Measurements from ENCODE around the gene HRAS.

Gene HRAS

DNA sequence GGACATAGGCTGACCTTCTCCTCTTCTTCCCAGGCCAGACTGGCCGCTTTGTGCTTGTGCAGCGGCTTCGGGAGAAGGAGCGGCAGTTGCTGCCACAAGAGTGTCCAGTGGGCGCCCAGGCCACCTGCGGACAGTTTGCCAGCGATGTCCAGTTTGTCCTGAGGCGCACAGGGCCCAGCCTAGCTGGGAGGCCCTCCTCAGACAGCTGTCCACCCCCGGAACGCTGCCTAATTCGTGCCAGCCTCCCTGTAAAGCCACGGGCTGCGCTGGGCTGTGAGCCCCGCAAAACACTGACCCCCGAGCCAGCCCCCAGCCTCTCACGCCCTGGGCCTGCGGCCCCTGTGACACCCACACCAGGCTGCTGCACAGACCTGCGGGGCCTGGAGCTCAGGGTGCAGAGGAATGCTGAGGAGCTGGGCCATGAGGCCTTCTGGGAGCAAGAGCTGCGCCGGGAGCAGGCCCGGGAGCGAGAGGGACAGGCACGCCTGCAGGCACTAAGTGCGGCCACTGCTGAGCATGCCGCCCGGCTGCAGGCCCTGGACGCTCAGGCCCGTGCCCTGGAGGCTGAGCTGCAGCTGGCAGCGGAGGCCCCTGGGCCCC, 26.8 kb upstream of the HRAS start:
- no peak for TF ChIP-seq EZH2phosphoT487 (IDR thresholded peaks at IDR 0.05; ENCODE audit: borderline replicate concordance, low read length)
- no peak for TF ChIP-seq CTCF (IDR thresholded peaks at IDR 0.05; ENCODE audit: low read depth, low read length, poor library complexity, severe bottlenecking)
- Histone ChIP-seq H4K20me1 (ENCODE audit: control insufficient read depth, insufficient read depth, low read depth, low read length) (no peaks in the 10 kb centered on the region), H3K9me2 (replicated peaks; ENCODE audit: control insufficient read depth, low read length) (no peaks in the 10 kb centered on the region), H3K4me1 (ENCODE audit: control insufficient read depth, low read length) (peaks cover 18% of the 10 kb centered on the region), H3K79me2 (ENCODE audit: control insufficient read depth, low read length) (peaks cover 8% of the 10 kb centered on the region), H3K27ac (ENCODE audit: low read depth, low read length) (no peak overlapping the region), H3K36me3 (ENCODE audit: control insufficient read depth, low read length) (peaks cover 6% of the 10 kb centered on the region), H3K27me3 (ENCODE audit: control insufficient read depth, low read length) (peaks cover 12% of the 10 kb centered on the region), H3F3A (ENCODE audit: control insufficient read depth, insufficient read depth) (no peaks in the 10 kb centered on the region), H3K4me3 (ENCODE audit: low read length) (peak overlapping the region; percentile 94), H3K9me3 (ENCODE audit: control insufficient read depth, insufficient read depth, low read length) (no peaks in the 10 kb centered on the region), H3K4me2 (ENCODE audit: low read length) (peak overlapping the region; percentile 93)

DNA sequence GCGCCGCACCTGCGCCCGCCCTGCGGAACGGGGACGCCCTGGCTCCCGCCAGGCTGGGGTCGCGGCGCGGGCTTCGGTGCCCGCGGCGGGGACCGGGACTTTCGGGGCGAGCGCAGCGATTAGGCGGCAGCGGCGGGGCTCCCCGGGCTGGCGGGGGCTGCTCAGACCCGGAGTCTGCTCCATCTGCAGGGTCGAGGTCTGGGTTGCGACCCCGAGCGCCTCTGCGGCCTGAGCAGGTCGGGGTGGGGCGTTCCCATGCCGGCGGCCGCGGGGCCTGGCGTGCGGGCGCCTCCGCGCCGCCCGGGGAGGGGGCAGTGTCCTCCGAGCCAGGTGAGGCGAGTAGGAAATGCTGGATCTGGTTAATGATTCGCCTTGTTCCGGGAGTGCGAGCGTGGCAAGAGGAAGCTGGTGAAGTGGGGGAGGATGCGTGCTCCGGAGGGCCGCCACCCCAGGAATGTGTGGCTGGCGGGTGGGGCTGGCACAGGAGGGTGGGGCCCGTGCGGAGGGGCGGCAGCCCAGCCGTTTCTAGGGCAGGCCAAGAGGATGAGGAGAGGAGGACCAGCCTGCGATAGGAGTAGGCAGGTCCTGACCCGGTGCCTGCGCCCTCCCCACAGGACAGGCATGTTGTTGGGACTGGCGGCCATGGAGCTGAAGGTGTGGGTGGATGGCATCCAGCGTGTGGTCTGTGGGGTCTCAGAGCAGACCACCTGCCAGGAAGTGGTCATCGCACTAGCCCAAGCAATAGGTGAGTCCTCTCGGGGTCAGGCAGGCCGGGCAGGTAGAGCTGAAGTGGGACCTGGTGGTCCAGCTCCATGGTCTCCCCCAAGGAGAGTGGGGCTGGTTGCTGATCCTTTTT, 26.0 kb upstream of the HRAS start:
- peaks cover 16% of the 10 kb centered on the region for H3K4me1 ChIP-seq (ENCODE audit: control insufficient read depth, low read length)
- no peak overlapping the region for H3K27ac ChIP-seq (ENCODE audit: low read depth, low read length)
- H3K79me2 ChIP-seq (ENCODE audit: control insufficient read depth, low read length) = peaks cover 6% of the 10 kb centered on the region
- peak overlapping the region; percentile 94 for H3K4me3 ChIP-seq (ENCODE audit: low read length)
- H3K27me3 ChIP-seq (ENCODE audit: control insufficient read depth, low read length) = peaks cover 19% of the 10 kb centered on the region
- H3K4me2 ChIP-seq (ENCODE audit: low read length) = peak overlapping the region; percentile 93
- no peak for TF ChIP-seq CTCF (IDR thresholded peaks at IDR 0.05; ENCODE audit: low read depth, low read length, poor library complexity, severe bottlenecking)
- H3K36me3 ChIP-seq (ENCODE audit: control insufficient read depth, low read length) = peaks cover 4% of the 10 kb centered on the region
- no peaks in the 10 kb centered on the region for H3K9me2 ChIP-seq (replicated peaks; ENCODE audit: control insufficient read depth, low read length)
- H3K9me3 ChIP-seq (ENCODE audit: control insufficient read depth, insufficient read depth, low read length) = no peaks in the 10 kb centered on the region
- no peaks in the 10 kb centered on the region for H3F3A ChIP-seq (ENCODE audit: control insufficient read depth, insufficient read depth)
- H4K20me1 ChIP-seq (ENCODE audit: control insufficient read depth, insufficient read depth, low read depth, low read length) = no peaks in the 10 kb centered on the region

- no peaks in the 10 kb centered on the region for H4K20me1 ChIP-seq (ENCODE audit: control insufficient read depth, insufficient read depth, low read depth, low read length)
These were observed 25.1 kb upstream of the HRAS start, which contains the start of the genes LMNTD2 and RASSF7 for GRCh38 chr11:560305-561147. TSS of gene LMNTD2 (minus strand) at chr11:560738. CDS start at chr11:560716, 22 bp downstream. TSS of gene RASSF7 (plus strand) at chr11:560970. CDS start at chr11:561769, 799 bp downstream.

More at GRCh38 chr11:560305-561147, 25.1 kb upstream of the HRAS start, which contains the start of the genes LMNTD2 and RASSF7:
- Histone ChIP-seq H3K27ac (ENCODE audit: low read depth, low read length) (no peak within 1 kb of the TSS), H3K36me3 (ENCODE audit: control insufficient read depth, low read length) (no peaks in the 10 kb centered on the region), H3K4me1 (ENCODE audit: control insufficient read depth, low read length) (peaks cover 19% of the 10 kb centered on the region), H3K79me2 (ENCODE audit: control insufficient read depth, low read length) (peaks cover 6% of the 10 kb centered on the region), H3K4me3 (ENCODE audit: low read length) (peak within 1 kb of the TSS; percentile 94), H3K4me2 (ENCODE audit: low read length) (peak within 1 kb of the TSS; percentile 98), H3K9me3 (ENCODE audit: control insufficient read depth, insufficient read depth, low read length) (no peaks in the 10 kb centered on the region), H3F3A (ENCODE audit: control insufficient read depth, insufficient read depth) (no peaks in the 10 kb centered on the region), H3K9me2 (replicated peaks; ENCODE audit: control insufficient read depth, low read length) (no peaks in the 10 kb centered on the region), H3K27me3 (ENCODE audit: control insufficient read depth, low read length) (peaks cover 28% of the 10 kb centered on the region)
- no peak for TF ChIP-seq EZH2phosphoT487 (IDR thresholded peaks at IDR 0.05; ENCODE audit: borderline replicate concordance, low read length)
- TF ChIP-seq CTCF (IDR thresholded peaks at IDR 0.05; ENCODE audit: low read depth, low read length, poor library complexity, severe bottlenecking) = no peak

All from DOHH2 (cell line).